AG08395 (cell line): ENCODE results near the gene ETS1.

ENCODE experiments used
- DNase-seq: peaks from one replicate; pipeline ENCODE4 v3.0.0; 2012; ENCODE audit warnings: mixed read lengths, low spot score

ETS1 gene

GRCh38 chr11:128480665-128481064 lies 106.7 kb downstream of the ETS1 start:
- no peak for DNase-seq

DNA sequence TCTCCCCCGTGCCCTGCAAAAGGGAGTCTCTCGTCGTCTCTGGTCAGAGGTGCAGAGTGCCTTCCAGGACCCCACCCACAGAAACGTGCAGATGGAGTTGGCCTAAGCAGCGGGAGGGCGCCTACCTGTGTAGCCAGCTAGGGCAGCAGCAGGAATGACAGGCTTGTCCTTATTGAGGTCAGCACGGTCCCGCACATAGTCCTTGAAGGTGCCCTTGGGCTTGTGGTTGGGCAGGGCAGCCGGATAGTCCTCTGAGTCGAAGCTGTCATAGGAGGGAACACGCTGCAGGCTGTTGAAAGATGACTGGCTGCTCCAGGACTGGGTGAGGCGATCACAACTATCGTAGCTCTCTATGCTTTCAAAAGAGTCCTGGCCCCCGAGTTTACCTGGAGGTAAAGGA lies 107.3 kb downstream of the ETS1 start:
- DNase-seq, result no peak

GRCh38 chr11:128479144-128479543 lies 108.2 kb downstream of the ETS1 start:
- no peak for DNase-seq

- DNase-seq, result no peak
These were observed 109.1 kb downstream of the ETS1 start for GRCh38 chr11:128478305-128478704.

DNA sequence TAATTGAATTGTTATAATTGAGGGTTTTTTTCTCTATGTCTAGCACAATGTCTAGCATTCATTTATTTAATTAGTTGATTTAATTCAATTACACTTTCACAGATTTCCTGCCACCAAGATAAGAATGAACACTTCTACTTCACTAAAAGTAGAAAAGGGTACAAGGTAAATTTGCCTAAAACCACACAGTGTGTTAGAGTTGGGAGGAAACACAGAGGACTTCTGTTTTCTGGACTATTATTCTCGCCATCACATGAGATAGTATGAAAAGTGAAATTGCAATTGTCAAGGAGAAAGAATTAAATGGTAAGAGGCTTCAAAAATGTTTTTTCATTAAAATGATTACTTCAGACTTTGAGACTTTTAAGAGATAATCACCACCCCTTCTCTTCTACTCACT lies 109.5 kb downstream of the ETS1 start:
- no peak for DNase-seq

DNA sequence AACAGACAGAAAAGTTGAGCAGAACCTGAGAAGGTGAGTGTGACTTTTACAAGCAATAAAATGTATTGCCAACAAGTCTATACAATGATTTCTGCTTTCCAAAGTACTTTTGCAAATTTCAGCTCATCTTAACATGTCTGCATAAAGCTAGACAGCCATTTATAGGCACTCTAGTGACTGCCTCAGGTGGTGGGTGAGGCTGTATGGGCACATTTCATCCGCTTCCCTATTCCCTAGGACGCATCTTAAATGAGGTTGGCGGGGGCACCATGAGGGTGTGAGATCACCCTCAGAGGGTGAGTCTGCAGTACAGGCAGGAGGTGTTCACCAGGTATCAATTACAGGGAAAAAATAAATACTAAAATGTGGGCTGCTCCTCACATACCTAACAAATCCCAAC lies 110.1 kb downstream of the ETS1 start:
- DNase-seq, result no peak

GRCh38 chr11:128476729-128477128 lies 110.6 kb downstream of the ETS1 start:
- no peak for DNase-seq

- no peak for DNase-seq
These were observed 111.3 kb downstream of the ETS1 start for GRCh38 chr11:128476049-128476448.

GRCh38 chr11:128474036-128474874 lies 113.1 kb downstream of the ETS1 start:
- no peak for DNase-seq

DNA sequence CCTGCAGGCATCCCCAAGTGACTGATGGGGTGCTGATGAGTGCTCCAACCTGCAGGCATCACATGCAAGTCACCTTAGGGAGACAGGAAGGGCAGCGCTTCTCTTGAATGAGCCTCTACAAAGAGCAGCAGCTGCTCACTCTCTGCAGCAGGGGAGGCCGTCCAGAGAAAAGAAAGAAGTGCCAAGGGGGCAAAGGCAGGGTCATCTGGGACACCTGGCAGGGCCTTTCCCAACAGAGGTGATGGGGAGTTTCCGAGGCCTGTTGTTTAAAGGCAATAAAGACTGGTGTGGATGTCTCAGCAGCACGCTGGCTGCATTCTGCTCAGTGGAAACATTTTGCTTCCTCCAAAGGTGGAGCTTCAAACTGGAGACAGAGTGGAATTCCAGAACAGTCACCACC lies 113.7 kb downstream of the ETS1 start:
- DNase-seq, result peak; percentile 34

- DNase-seq, result peak; percentile 46
These were observed 114.9 kb downstream of the ETS1 start for GRCh38 chr11:128472128-128473089.

DNA sequence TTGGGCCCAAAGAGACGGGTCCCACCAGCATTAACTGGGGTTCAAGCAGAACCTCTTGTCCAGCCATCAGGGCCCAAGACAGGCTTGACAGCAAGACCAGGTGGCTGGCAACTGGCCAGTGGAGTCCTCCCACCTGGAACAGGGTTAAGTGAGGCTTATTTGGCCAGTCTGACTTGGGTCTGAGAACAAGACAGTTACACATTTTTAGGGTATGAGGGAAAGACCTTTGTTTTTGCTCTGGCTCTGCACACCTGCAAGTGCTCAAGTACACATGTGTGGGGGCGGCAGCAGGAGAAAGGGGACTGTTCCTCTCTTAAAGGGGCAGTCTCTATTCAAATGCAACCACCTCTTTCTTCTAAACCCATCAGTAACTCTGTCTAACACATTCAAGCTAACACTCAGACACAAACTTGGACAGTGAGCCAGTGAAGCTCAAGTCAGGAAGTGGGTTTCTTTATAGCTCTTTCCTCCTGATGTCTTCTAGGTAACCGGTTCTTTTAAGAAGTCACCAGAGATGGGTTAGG lies 116.2 kb downstream of the ETS1 start:
- no peak for DNase-seq

- DNase-seq, result no peak
These were observed 117.3 kb downstream of the ETS1 start for GRCh38 chr11:128470081-128470480.

- DNase-seq, result no peak
These were observed 118.1 kb downstream of the ETS1 start for GRCh38 chr11:128469220-128469619.

GRCh38 chr11:128468111-128468510 lies 119.2 kb downstream of the ETS1 start:
- no peak for DNase-seq

GRCh38 chr11:128467610-128468041 lies 119.7 kb downstream of the ETS1 start:
- DNase-seq, result peak; percentile 96

GRCh38 chr11:128467041-128467440 lies 120.3 kb downstream of the ETS1 start:
- DNase-seq, result no peak

DNA sequence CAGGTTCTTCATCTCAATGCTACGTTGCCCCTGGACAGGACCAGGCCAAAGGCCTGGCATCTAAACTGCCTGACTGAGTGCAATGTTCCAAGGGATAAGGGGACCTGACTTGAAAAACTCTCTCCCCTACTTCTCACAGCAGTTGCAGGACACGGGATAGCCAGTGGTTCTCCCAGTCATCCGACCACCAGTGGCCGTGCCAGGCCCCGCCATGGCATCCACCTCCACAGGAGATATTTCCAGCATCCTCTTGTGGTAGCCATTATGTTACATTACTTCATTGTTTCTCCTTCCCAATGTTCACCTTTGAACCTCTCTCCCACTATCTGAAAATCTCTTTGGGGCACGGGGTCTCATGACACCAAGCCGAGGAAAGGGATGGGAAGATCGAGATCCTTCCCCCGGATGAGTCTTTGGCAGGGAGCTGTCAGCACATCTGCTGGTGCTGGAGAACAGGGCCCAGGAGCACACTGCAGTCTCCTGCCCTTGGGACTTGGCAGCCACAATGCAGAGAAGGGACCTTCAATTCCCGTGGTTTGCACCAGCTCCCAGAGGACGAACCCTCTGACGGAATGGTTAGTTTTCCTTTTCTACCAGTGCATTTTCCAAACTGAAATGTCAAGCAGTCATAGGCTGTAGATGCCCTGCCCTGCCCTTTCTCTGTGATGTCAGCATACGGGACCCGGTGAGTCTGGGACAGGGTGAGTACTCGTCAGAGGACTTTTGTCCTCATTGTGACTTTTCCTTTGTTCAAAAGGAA lies 121.2 kb downstream of the ETS1 start:
- DNase-seq, result no peak

DNA sequence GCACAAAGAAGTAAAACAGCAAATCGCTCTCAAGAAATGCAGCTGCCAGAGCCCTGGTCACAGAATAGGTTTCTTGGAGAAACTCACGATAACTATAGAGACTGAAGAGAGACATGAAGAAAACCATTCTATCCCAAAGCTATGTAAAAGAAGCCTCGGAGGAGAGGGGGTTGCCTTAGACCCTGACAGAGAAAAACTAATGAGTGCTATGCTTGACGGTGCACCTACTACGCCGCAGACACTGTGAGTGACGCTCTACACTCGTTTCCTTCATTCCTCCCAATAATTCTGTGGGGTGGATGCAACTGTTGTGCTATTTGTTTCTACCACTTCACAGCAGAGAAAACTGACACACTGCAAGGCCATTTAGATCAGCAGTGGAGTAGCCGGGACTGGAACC lies 121.8 kb downstream of the ETS1 start:
- DNase-seq, result no peak

- no peak for DNase-seq
These were observed 122.4 kb downstream of the ETS1 start for GRCh38 chr11:128464878-128465450.

- DNase-seq, result no peak
These were observed 123.4 kb downstream of the ETS1 start for GRCh38 chr11:128463979-128464378.
